Kidney epithelial cell (primary cell): ENCODE results near the gene ENGASE. TPM values are rescaled to one million over a fixed set of nuclear protein-coding genes. Genes with fewer than 3 reads are reported as not detected.
"Not testable (repeated sequence)": the region's sequence is repeated elsewhere in the genome, so short reads cannot be mapped to it uniquely, and the experiment has no call there.

ENCODE experiments used
- DNase-seq: peaks from one replicate; pipeline ENCODE4 v3.0.0-alpha.2; 2010; ENCODE audit warnings: low read depth
- H3K27me3 ChIP-seq: 2 replicates; pipeline ENCODE4 v1.6.0; 2011; ENCODE audit warnings: low read length; ENCODE audit not compliant: control insufficient read depth, insufficient read depth
- H3K36me3 ChIP-seq: 2 replicates; pipeline ENCODE4 v1.5.1; 2011; ENCODE audit warnings: low read length; ENCODE audit not compliant: control insufficient read depth, insufficient read depth
- H3K4me3 ChIP-seq: 2 replicates; pipeline ENCODE4 v1.5.1; 2011; ENCODE audit warnings: low read depth, mild to moderate bottlenecking, control low read depth, low read length
- CTCF ChIP-seq: IDR thresholded peaks from 2 replicates; pipeline ENCODE4 v1.5.1; 2011; ENCODE audit warnings: mild to moderate bottlenecking, moderate library complexity, low read length, control low read depth, inconsistent platforms; ENCODE audit not compliant: insufficient read depth, poor library complexity, severe bottlenecking
- total RNA-seq: library from RNA; depleted of rRNA; stranded (reverse); fragments of >200 nt; gene quantifications from 2 replicates; pipeline ENCODE4 v1.2.3, GENCODE V29; 2015

ENGASE gene
- total RNA-seq, 1 donor from 2014 or later: 9.0 TPM

GRCh38 chr17:79070266-79070880 is 4.3 kb upstream of the ENGASE start:
- no peak for TF ChIP-seq CTCF
- Histone ChIP-seq H3K4me3 (no peak overlapping the region), H3K36me3 (no peaks in the 10 kb centered on the region)

GRCh38 chr17:79071161-79071740 is 3.4 kb upstream of the ENGASE start:
- Histone ChIP-seq H3K27me3 (peaks cover 2% of the 10 kb centered on the region), H3K36me3 (no peaks in the 10 kb centered on the region), H3K4me3 (no peak overlapping the region)
- no peak for DNase-seq
- no peak for TF ChIP-seq CTCF

More at GRCh38 chr17:79070266-79070880, 4.3 kb upstream of the ENGASE start:
- DNase-seq: no peak
- H3K27me3 ChIP-seq: peaks cover 2% of the 10 kb centered on the region

- Histone ChIP-seq H3K4me3 (no peak overlapping the region), H3K36me3 (no peaks in the 10 kb centered on the region), H3K27me3 (peaks cover 2% of the 10 kb centered on the region)
- TF ChIP-seq CTCF: no peak
- no peak for DNase-seq
Measured at GRCh38 chr17:79072544-79072943, 2.1 kb upstream of the ENGASE start.

- H3K36me3 ChIP-seq: no peaks in the 10 kb centered on the region
Measured at GRCh38 chr17:79073016-79073705, 1.5 kb upstream of the ENGASE start.

GRCh38 chr17:79073706-79074088 is 927 bp upstream of the ENGASE start:
- no peak for TF ChIP-seq CTCF
- no peaks in the 10 kb centered on the region for H3K36me3 ChIP-seq
- no peak overlapping the region for H3K4me3 ChIP-seq
- DNase-seq: no peak
- H3K27me3 ChIP-seq: no peaks in the 10 kb centered on the region

More at GRCh38 chr17:79073016-79073705, 1.5 kb upstream of the ENGASE start:
- DNase-seq: no peak
- TF ChIP-seq CTCF: no peak
- no peak overlapping the region for H3K4me3 ChIP-seq
- H3K27me3 ChIP-seq: peaks cover 2% of the 10 kb centered on the region

- H3K36me3 ChIP-seq, H3K27me3 ChIP-seq, DNase-seq: not testable (repeated sequence)
- peak overlapping the region; percentile 6 for H3K4me3 ChIP-seq
Measured at GRCh38 chr17:79074121-79074648, 439 bp upstream of the ENGASE start.
